Colonic mucosa (tissue), 4 donors: ENCODE results near the gene LALBA. TPM values are rescaled to one million over a fixed set of nuclear protein-coding genes. Genes with fewer than 3 reads are reported as not detected.
"Not testable (repeated sequence)": the region's sequence is repeated elsewhere in the genome, so short reads cannot be mapped to it uniquely, and the experiment has no call there.

Source experiments
- DNase-seq: peaks from one replicate; pipeline ENCODE4 v3.0.0-alpha.2; 2020
- H3K27ac ChIP-seq: fragments of 200-600 bp; one replicate; pipeline ENCODE4 v1.8.0; 2021
- H3K27me3 ChIP-seq: fragments of 200-600 bp; one replicate; pipeline ENCODE4 v1.8.0; 2021
- H3K36me3 ChIP-seq: fragments of 200-600 bp; one replicate; pipeline ENCODE4 v1.8.0; 2021
- H3K4me1 ChIP-seq: fragments of 200-600 bp; one replicate; pipeline ENCODE4 v1.8.0; 2021; ENCODE audit warnings: mild to moderate bottlenecking
- H3K4me3 ChIP-seq: fragments of 200-600 bp; one replicate; pipeline ENCODE4 v1.8.0; 2021
- H3K9ac ChIP-seq, 2 donors: one replicate each; pipeline ENCODE4 v1.7.0; 2013; ENCODE audit warnings: control low read depth in 2 of 2, low read depth in 2 of 2, low read length in 2 of 2
- H3K9me3 ChIP-seq: fragments of 200-600 bp; one replicate; pipeline ENCODE4 v1.8.0; 2021
- CTCF ChIP-seq: fragments of 200-600 bp; IDR thresholded peaks from one replicate; pipeline ENCODE4 v1.8.0; 2022; ENCODE audit warnings: antibody characterized with exemption, mild to moderate bottlenecking
- intact Hi-C: fragments of 100-400 bp; cut with DNase I; formaldehyde crosslinking; loops from one replicate; pipeline ENCODE4 v1.14.1; 2022
- total RNA-seq, 2 donors: library from RNA; stranded (reverse); fragmentation: NEBNext Ultra II Directional in 1 of 2; extraction: Animal tissue kit (Norgen Biotek cat#: 25700) in 1 of 2; gene quantifications; one replicate each; pipeline ENCODE4 v1.2.1, GENCODE V29; 2021
- donor health status: healthy.
- donor health status: DM: no; HTN: no; CAD: no.
- donor health status: DM: no; HTN: no; CAD: no.

Gene LALBA
- total RNA-seq, 2 donors from 2014 or later: not detected

DNA sequence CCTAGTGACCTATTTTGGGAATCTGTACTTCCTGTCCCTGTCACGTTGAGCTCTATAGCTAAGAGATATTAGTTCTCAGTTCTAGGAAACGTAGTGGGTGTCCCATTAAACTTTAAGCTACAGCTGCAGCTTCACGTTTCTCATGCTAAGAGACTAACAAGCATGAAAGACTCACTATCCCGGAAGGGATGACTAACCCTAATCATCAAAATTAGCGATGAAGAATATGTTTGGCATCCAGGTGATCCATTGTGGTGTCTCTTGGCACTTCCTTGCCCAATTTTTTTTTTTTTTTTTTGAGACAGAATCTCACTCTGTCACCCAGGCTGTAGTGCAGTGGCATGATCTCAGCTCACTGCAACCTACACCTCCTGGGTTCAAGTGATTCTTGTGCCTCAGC lies 11.0 kb upstream of the LALBA start:
- TF ChIP-seq CTCF: no peak
- no peak for DNase-seq
- Histone ChIP-seq H3K4me3 (no peak overlapping the region), H3K9me3 (no peaks in the 10 kb centered on the region), H3K9ac (no peak overlapping the region), H3K27me3 (no peaks in the 10 kb centered on the region), H3K4me1 (no peaks in the 10 kb centered on the region), H3K27ac (no peak overlapping the region), H3K36me3 (no peaks in the 10 kb centered on the region)
- intact Hi-C loops: no loop called here

DNA sequence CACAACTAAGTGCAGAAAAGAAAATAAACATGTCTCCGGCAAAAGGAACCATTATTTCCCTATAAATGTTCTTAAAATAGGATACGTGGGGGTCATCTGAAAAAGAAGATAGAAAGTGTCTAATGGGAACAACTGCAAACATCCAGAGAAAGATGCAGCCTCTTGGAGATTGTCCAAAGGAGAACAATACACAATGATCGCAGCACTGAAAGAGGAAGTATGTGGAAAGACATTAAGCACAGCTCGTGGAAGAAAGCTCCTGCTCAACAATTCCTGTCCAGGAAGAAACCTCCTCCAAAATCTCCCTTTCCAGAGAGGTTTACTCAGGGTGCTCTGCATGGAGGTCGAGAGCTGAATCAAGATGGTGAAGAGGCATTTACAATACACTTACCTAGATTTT lies 2.5 kb upstream of the LALBA start:
- no peaks in the 10 kb centered on the region for H3K36me3 ChIP-seq
- no peak overlapping the region for H3K27ac ChIP-seq
- no peak overlapping the region for H3K9ac ChIP-seq
- H3K4me1 ChIP-seq: no peaks in the 10 kb centered on the region
- no peaks in the 10 kb centered on the region for H3K27me3 ChIP-seq
- H3K4me3 ChIP-seq: no peak overlapping the region
- no peak for DNase-seq
- TF ChIP-seq CTCF: no peak
- H3K9me3 ChIP-seq: no peaks in the 10 kb centered on the region
- intact Hi-C loops: no loop called here

- no peak for DNase-seq
- Histone ChIP-seq H3K4me1 (no peaks in the 10 kb centered on the region), H3K9me3 (no peaks in the 10 kb centered on the region), H3K36me3 (no peaks in the 10 kb centered on the region), H3K4me3 (no peak overlapping the region), H3K27ac (no peak overlapping the region), H3K27me3 (no peaks in the 10 kb centered on the region), H3K9ac (no peak overlapping the region)
- TF ChIP-seq CTCF: no peak
- intact Hi-C loops: no loop called here
Measured at GRCh38 chr12:48567731-48568130, 2.1 kb downstream of the LALBA start.

DNA sequence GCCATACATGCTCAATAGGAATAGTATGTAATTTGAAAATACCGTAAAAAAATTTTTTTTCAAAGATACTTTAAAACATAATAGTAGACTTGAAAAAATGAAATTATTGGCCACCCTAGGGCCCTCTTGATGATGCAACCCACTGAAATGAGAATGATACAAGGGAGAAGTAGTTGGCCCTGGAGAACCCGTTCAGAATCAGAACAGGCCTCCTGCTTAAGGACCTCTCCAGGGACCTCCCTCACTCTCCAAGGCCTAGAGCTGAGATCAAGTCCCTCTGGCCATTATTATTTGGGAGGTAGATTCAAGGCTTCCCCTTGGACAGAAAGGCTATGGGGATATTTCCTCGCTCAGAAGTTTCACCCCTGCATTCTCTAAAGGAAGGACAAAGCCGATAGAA lies 11.9 kb downstream of the LALBA start:
- Histone ChIP-seq H3K36me3 (no peaks in the 10 kb centered on the region), H3K9me3 (no peaks in the 10 kb centered on the region), H3K4me3 (no peak overlapping the region), H3K9ac (no peak overlapping the region), H3K27me3 (no peaks in the 10 kb centered on the region), H3K27ac (no peak overlapping the region), H3K4me1 (no peaks in the 10 kb centered on the region)
- no peak for DNase-seq
- intact Hi-C loops: no loop called here
- no peak for TF ChIP-seq CTCF

DNA sequence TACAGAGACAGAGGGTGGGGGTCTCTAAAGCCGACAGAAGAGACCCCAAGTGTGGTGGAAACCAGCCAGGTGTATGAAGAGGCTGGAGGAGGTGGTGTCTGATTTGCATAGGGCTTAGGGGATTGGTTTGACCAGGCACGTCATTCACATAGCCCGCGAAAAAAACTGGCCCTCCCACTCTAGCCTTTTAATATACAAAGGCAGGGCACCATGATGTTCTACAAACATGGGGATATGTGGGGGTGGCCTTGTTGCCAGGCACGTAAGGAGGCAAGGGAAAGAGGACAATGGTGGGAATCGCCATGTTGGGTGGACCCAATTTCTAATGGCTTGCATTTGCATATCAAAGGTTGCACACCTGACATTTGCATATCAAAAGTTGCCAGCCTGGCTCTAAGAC lies 13.2 kb downstream of the LALBA start:
- H3K36me3 ChIP-seq: no peaks in the 10 kb centered on the region
- H3K27me3 ChIP-seq: no peaks in the 10 kb centered on the region
- H3K9me3 ChIP-seq: no peaks in the 10 kb centered on the region
- H3K4me1 ChIP-seq: no peaks in the 10 kb centered on the region
- no peak overlapping the region for H3K9ac ChIP-seq
- no peak overlapping the region for H3K4me3 ChIP-seq
- no peak for DNase-seq
- TF ChIP-seq CTCF: no peak
- no peak overlapping the region for H3K27ac ChIP-seq
- intact Hi-C loops: no loop called here

GRCh38 chr12:48553666-48554343 lies 16.0 kb downstream of the LALBA start:
- H3K4me3 ChIP-seq, H3K9me3 ChIP-seq, intact Hi-C loops, H3K27me3 ChIP-seq, H3K4me1 ChIP-seq, H3K36me3 ChIP-seq, H3K9ac ChIP-seq, H3K27ac ChIP-seq: not testable (repeated sequence)
- peak; percentile 28 for DNase-seq

DNA sequence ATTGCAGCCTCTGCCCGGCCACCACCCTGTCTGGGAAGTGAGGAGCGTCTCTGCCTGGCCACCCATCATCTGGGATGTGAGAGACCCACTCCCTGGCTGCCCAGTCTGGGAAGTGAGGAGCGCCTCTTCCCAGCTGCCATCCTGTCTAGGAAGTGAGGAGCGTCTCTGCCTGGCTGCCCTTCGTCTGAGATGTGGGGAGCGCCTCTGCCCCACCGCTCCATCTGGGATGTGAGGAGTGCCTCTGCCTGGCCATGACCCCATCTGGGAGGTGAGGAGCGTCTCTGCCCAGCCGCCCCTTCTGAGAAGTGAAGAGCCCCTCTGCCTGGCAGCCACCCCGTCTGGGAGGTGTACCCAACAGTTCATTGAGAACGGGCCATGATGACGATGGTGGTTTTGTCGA lies 18.2 kb downstream of the LALBA start:
- H3K27ac ChIP-seq, intact Hi-C loops, H3K4me3 ChIP-seq, H3K9me3 ChIP-seq, H3K36me3 ChIP-seq, H3K27me3 ChIP-seq, H3K9ac ChIP-seq, DNase-seq, H3K4me1 ChIP-seq: not testable (repeated sequence)

GRCh38 chr12:48547012-48547411 lies 22.8 kb downstream of the LALBA start:
- intact Hi-C loops, H3K27ac ChIP-seq, H3K27me3 ChIP-seq, H3K36me3 ChIP-seq, DNase-seq, H3K9me3 ChIP-seq, H3K4me1 ChIP-seq, H3K4me3 ChIP-seq, H3K9ac ChIP-seq: not testable (repeated sequence)
